Measurements from ENCODE around the gene TRIP13.
"Not testable (repeated sequence)": the region's sequence is repeated elsewhere in the genome, so short reads cannot be mapped to it uniquely, and the experiment has no call there.

The TRIP13 gene

DNA sequence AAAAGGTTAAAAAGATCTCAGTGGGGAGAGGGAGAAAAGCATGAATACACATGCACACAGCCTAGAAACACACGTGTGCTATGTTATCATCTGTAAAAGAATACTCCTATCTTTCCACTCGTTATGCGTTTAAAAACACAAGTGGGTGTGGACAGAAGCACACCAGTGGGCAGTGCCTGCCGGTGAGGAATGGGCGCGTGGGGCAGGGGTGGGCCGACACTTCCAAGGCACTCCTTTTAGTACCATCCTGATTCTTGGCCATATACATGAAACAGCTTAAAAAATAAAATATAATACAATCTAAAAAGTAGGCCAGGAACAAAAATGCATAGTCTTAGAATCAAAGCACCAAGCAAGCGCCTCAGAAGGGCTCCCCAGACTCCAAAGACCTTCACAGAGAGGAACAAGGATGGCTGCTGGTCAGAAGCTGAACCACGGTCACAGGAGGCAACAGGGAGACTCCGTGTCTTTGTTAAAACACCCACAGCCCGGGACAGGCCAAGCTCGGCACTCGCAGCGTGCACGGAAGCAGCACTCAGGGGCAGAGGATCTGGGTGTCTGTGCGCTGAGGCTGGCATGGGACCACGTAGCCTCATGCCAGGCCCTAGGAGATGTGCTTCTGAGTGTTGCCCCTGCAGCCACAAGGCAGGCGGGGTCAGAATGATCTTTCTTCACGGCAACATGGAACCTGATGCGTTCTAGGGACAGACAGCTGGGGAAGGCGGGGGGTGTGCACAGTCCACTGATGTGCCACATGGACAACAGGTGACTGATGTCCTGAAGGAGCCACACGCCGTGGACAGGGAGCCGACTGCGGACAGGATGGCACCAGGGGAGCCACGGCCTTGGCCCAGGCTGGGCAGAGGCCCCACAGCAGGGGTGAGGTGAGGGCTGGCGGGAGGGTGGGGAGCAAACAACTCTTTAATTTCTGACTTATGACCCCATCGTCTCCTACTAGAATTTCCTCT lies 16.0 kb upstream of the TRIP13 start:
- Histone ChIP-seq H3K27ac (ENCODE audit: low read depth, low read length, severe bottlenecking) (no peak overlapping the region), H3K4me1 (ENCODE audit: control insufficient read depth, insufficient read depth, low read length, poor library complexity, severe bottlenecking) (no peaks in the 10 kb centered on the region), H3K4me3 (ENCODE audit: extremely low read depth, insufficient read depth, low read length, poor library complexity, severe bottlenecking) (no peak overlapping the region), H3K36me3 (ENCODE audit: control insufficient read depth, insufficient read depth, low read length) (peaks cover 74% of the 10 kb centered on the region), H3K9me3 (ENCODE audit: control insufficient read depth, low read length) (no peaks in the 10 kb centered on the region)
- whole genome bisulfite sequencing, 2 experiments (ENCODE audit: insufficient coverage in 2 of 2), result 96 to 97% methylated on average over 18 to 25 of the region's 28 CpGs

DNA sequence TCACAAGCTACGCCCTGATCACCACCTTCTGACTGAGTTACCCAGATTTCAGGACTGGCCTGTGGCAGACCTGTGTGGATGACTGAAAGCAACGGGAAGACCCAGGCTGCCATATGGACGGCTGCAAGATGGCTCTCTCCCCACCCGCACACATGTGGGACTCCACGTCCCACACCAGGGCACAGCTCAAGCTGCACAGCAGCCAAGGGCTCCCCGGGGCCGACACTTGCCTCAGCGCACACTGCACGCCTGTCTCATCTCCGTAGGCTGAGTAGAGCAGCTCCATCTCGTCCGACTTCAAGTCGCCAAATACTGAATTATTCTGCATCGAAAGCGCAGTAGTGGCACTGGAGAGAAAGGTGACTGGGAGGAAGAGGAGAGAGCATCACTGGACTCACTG lies 14.6 kb upstream of the TRIP13 start:
- H3K27ac ChIP-seq (ENCODE audit: low read depth, low read length, severe bottlenecking), result no peak overlapping the region
- no peaks in the 10 kb centered on the region for H3K9me3 ChIP-seq (ENCODE audit: control insufficient read depth, low read length)
- H3K4me1 ChIP-seq (ENCODE audit: control insufficient read depth, insufficient read depth, low read length, poor library complexity, severe bottlenecking), result no peaks in the 10 kb centered on the region
- H3K36me3 ChIP-seq (ENCODE audit: control insufficient read depth, insufficient read depth, low read length), result peaks cover 74% of the 10 kb centered on the region
- 96 to 99% methylated on average over 11 to 15 of the region's 15 CpGs for WGBS, 2 experiments (ENCODE audit: insufficient coverage in 2 of 2)
- H3K4me3 ChIP-seq (ENCODE audit: extremely low read depth, insufficient read depth, low read length, poor library complexity, severe bottlenecking), result no peak overlapping the region

DNA sequence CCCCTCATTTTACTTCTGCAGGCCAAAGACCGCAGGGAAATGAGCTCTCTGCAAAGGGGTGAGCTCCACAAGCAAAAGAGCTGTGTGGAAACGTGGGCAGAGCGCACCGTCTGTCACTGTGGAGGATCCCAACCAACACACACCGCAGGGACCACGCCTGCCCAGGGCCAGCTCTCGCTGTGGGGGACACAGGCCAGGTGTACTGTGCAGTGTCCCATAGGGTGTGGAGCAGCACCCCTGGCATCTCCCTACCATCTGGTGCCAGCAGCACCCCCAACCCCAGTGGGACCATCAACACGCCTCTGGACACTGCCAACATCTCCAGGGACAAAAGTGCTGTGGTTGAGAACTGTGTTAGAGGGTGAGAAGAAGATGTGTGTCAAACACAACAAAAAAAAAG lies 14.0 kb upstream of the TRIP13 start:
- not testable (repeated sequence) for H3K9me3 ChIP-seq (ENCODE audit: control insufficient read depth, low read length); H3K4me1 ChIP-seq (ENCODE audit: control insufficient read depth, insufficient read depth, low read length, poor library complexity, severe bottlenecking); H3K4me3 ChIP-seq (ENCODE audit: extremely low read depth, insufficient read depth, low read length, poor library complexity, severe bottlenecking); H3K27ac ChIP-seq (ENCODE audit: low read depth, low read length, severe bottlenecking)
- WGBS, 2 experiments (ENCODE audit: insufficient coverage in 2 of 2), result no CpG with 5 or more reads among the region's 8 CpGs
- peaks cover 74% of the 10 kb centered on the region for H3K36me3 ChIP-seq (ENCODE audit: control insufficient read depth, insufficient read depth, low read length)

DNA sequence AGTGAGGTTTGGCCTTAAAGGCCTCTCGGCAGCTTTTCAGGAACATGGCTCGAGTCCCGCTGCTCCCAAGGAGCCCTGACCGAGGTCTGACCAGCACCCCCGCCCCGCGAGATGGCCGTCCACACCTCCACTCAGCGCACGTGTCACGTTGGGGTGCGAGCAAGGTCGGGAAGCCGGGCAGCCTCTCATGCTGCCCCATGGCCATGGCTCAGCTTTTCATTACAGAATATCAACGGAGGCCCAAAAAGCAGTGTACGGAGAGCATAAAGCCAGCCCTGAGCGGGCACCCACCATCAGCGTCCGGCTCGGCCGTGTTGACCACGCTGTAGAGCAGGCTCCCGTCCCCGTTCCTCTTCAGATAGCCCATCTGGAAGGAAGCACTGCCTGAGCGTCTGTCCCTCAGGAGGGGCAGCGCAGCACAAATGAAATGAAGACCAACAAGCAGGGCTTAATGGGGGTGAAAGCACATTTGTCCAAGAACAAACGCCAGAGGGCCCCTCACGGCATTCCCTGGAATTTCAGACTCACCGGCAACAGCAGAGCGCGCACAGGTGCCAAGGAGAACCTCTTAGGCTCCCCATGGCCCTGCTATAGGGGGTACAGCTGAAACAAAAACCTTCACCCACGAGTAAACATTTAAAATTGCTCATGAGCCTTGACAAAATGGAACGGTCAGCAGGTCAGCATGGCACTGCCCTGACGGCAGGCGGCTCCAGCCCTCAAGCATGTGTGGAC lies 11.7 kb upstream of the TRIP13 start:
- 96% methylated on average over 32 to 33 of the region's 35 CpGs for WGBS, 2 experiments (ENCODE audit: insufficient coverage in 2 of 2)
- Histone ChIP-seq H3K27ac (ENCODE audit: low read depth, low read length, severe bottlenecking) (no peak overlapping the region), H3K36me3 (ENCODE audit: control insufficient read depth, insufficient read depth, low read length) (peaks cover 78% of the 10 kb centered on the region), H3K4me3 (ENCODE audit: extremely low read depth, insufficient read depth, low read length, poor library complexity, severe bottlenecking) (no peak overlapping the region), H3K4me1 (ENCODE audit: control insufficient read depth, insufficient read depth, low read length, poor library complexity, severe bottlenecking) (no peaks in the 10 kb centered on the region), H3K9me3 (ENCODE audit: control insufficient read depth, low read length) (no peaks in the 10 kb centered on the region)

DNA sequence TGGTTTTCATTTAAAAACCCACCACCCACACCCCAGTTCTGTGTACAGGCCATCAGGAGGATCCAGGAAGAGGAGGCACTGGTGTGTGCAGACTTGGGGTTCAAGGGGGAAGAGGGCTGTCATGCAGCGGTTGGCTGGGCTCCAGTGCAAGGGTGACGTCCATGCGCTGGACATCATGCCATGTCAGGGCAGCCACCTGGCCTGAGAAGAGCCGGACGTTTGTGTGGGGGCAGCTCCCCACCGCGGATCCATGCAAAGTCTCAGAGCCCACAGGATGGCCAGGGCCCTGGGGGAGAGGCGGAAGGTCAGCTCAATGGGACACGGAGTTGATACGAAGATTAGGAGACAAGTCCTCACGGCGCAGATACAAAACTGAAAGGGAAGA lies 11.1 kb upstream of the TRIP13 start:
- no peak overlapping the region for H3K4me3 ChIP-seq (ENCODE audit: extremely low read depth, insufficient read depth, low read length, poor library complexity, severe bottlenecking)
- H3K27ac ChIP-seq (ENCODE audit: low read depth, low read length, severe bottlenecking), result no peak overlapping the region
- H3K9me3 ChIP-seq (ENCODE audit: control insufficient read depth, low read length), result no peaks in the 10 kb centered on the region
- WGBS, 2 experiments (ENCODE audit: insufficient coverage in 2 of 2), result 98 to 99% methylated on average over 11 to 12 of the region's 12 CpGs
- no peaks in the 10 kb centered on the region for H3K4me1 ChIP-seq (ENCODE audit: control insufficient read depth, insufficient read depth, low read length, poor library complexity, severe bottlenecking)
- H3K36me3 ChIP-seq (ENCODE audit: control insufficient read depth, insufficient read depth, low read length), result peaks cover 78% of the 10 kb centered on the region

DNA sequence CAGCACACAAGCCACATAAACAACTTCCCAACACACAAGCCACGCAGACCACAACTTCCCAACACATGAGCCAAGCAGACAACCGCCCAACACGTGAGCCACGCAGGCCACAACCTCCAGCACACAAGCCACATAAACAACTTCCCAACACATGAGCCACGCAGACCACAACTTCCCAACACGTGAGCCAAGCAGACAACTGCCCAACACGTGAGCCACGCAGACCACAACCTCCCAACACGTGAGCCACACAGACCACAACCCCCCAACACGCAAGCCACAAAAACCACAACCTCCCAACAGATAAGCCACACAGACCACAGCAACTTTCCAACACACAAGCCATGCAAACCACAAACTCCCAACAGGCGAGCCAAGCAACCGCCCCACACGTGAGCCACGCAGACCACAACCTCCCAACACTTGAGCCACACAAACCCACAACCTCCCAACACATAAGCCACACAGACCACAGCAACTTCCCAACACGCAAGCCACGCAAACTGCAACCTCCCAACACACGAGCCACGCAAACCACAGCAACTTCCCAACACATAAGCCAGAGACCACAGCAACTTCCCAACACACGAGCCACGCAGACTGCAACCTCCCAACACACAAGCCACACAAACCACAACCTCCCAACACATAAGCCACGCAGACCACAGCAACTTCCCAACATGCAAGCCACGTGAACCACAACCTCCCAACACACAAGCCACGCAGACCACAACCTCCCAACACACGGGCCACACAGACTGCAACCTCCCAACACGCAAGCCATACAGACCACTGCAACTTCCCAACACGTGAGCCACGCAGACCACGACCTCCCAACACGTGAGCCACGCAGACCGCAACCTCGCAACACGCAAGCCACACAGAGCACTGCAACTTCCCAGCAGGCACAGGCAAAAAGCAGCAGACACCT lies 10.2 kb upstream of the TRIP13 start:
- H3K36me3 ChIP-seq (ENCODE audit: control insufficient read depth, insufficient read depth, low read length), result peaks cover 78% of the 10 kb centered on the region
- H3K4me3 ChIP-seq (ENCODE audit: extremely low read depth, insufficient read depth, low read length, poor library complexity, severe bottlenecking), result no peak overlapping the region
- no peaks in the 10 kb centered on the region for H3K4me1 ChIP-seq (ENCODE audit: control insufficient read depth, insufficient read depth, low read length, poor library complexity, severe bottlenecking)
- no peak overlapping the region for H3K27ac ChIP-seq (ENCODE audit: low read depth, low read length, severe bottlenecking)
- whole genome bisulfite sequencing, 2 experiments (ENCODE audit: insufficient coverage in 2 of 2), result 96 to 97% methylated on average over 19 to 33 of the region's 33 CpGs
- no peaks in the 10 kb centered on the region for H3K9me3 ChIP-seq (ENCODE audit: control insufficient read depth, low read length)

DNA sequence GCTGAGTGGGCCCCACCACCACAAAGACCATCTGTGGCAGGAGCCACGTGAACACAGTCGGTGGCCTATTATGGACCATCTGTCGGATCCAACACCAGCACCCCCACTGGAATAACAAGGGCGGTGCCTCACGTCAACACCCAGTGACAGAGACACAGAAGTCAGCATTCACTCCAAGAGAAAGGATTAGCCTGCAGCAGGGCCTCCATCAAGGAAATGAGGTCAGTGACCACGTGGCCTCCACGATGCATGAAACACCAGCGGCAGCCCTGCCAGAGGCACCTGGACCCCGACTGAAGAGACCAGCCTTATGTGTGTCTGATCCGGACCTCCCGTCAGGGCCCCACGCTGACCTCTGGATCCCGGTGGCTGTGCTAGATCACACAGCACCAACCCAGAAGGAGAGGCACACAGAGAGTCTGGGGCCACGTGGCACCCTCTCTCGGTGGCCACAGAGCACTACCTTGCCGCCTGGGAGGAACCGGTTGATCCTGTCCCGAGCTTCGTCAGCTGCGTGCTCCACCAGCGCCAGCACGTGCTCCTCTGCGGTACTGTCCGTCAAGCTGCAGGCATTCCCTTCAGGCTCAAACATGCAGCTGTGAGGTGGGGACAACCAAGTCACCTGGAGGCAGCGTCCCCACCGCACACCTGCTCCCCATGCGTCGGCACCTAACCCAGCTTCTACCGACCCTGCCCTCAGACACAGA lies 9.1 kb upstream of the TRIP13 start:
- no peak overlapping the region for H3K4me3 ChIP-seq (ENCODE audit: extremely low read depth, insufficient read depth, low read length, poor library complexity, severe bottlenecking)
- 97 to 99% methylated on average over 28 of the region's 29 CpGs for WGBS, 2 experiments (ENCODE audit: insufficient coverage in 2 of 2)
- H3K36me3 ChIP-seq (ENCODE audit: control insufficient read depth, insufficient read depth, low read length), result peaks cover 81% of the 10 kb centered on the region

DNA sequence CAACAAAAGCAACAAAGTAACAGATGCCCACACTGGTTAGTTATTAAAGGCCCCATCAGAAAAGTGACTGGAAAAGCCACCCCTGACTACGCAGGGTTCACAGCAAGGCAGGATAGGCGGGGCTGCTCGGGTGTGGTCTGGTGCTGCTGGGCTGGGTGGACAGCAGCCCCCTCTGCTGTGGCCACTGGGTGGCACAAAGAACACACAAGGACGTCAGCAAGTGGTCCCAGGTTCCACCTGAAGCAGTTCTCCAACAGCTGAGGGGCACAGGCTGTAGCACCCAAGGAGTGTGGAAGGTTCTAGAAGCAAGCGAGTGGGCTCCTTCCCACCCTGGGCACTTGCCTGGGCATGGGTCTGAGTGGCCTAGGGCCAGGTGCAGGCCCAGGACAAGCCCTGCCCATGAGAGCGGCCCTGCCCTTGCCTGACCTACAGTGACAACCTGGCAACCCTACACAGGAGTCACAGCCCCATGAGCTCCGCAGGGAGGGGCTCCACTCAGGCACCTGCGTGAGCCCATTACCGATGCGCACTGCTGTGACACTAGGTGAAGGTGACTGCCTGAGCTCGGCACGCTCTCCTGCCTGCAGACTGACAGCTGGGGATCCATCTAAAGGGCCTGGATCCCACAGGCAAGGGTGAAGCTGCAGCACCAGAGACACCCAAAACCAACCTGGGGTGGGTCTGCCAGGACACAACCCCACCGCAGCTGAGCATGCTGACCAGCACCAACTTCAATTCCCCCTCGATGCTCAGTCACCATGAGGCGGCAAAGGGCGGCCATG lies 8.1 kb upstream of the TRIP13 start:
- Histone ChIP-seq H3K27ac (ENCODE audit: low read depth, low read length, severe bottlenecking) (no peak overlapping the region), H3K36me3 (ENCODE audit: control insufficient read depth, insufficient read depth, low read length) (peaks cover 90% of the 10 kb centered on the region), H3K4me1 (ENCODE audit: control insufficient read depth, insufficient read depth, low read length, poor library complexity, severe bottlenecking) (peaks cover 3% of the 10 kb centered on the region), H3K9me3 (ENCODE audit: control insufficient read depth, low read length) (no peaks in the 10 kb centered on the region), H3K4me3 (ENCODE audit: extremely low read depth, insufficient read depth, low read length, poor library complexity, severe bottlenecking) (no peak overlapping the region)
- WGBS, 2 experiments (ENCODE audit: insufficient coverage in 2 of 2), result 97% methylated on average over 12 to 16 of the region's 16 CpGs

More for the DNA sequence above, 9.1 kb upstream of the TRIP13 start:
- H3K27ac ChIP-seq (ENCODE audit: low read depth, low read length, severe bottlenecking), result no peak overlapping the region
- peaks cover 3% of the 10 kb centered on the region for H3K4me1 ChIP-seq (ENCODE audit: control insufficient read depth, insufficient read depth, low read length, poor library complexity, severe bottlenecking)
- H3K9me3 ChIP-seq (ENCODE audit: control insufficient read depth, low read length), result no peaks in the 10 kb centered on the region

DNA sequence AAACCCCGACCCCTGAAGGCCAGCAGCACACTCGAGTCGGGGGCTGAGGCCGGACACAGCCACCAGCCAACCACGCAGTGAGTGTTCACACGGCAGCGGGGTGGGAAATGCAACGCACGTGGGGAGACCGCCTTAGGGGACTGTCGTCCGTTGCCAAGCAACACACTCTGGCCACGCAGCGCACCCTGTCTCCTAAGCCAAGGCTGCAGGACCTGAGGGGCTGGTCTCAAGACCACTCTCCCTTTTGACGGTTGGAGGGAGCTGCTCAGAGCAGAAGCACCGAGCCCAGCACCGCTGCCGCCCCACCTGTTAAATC lies 7.6 kb upstream of the TRIP13 start:
- WGBS, 2 experiments (ENCODE audit: insufficient coverage in 2 of 2), result 96 to 97% methylated on average over 16 to 18 of the region's 18 CpGs
- Histone ChIP-seq H3K9me3 (ENCODE audit: control insufficient read depth, low read length) (no peaks in the 10 kb centered on the region), H3K36me3 (ENCODE audit: control insufficient read depth, insufficient read depth, low read length) (peaks cover 95% of the 10 kb centered on the region), H3K4me1 (ENCODE audit: control insufficient read depth, insufficient read depth, low read length, poor library complexity, severe bottlenecking) (peaks cover 3% of the 10 kb centered on the region), H3K27ac (ENCODE audit: low read depth, low read length, severe bottlenecking) (no peak overlapping the region), H3K4me3 (ENCODE audit: extremely low read depth, insufficient read depth, low read length, poor library complexity, severe bottlenecking) (no peak overlapping the region)
